GM18507 (cell line): Measurements from ENCODE around the gene HORMAD2.
"Not testable (repeated sequence)": the region's sequence is repeated elsewhere in the genome, so short reads cannot be mapped to it uniquely, and the experiment has no call there.

Source experiments
- DNase-seq: peaks from one replicate; pipeline ENCODE4 v3.0.0; 2011; ENCODE audit warnings: low read depth; ENCODE audit not compliant: insufficient read length; ENCODE audit errors: extremely low spot score
- FAIRE-seq: peaks from 2 replicates; lab custom pipeline; 2011; peaks lifted over from hg19 to GRCh38; lab: Jason Lieb, UNC

The HORMAD2 gene

GRCh38 chr22:30201945-30202344 lies 121.7 kb downstream of the HORMAD2 start:
- FAIRE-seq (no peak), DNase-seq (no peak)

- DNase-seq: no peak
- no peak for FAIRE-seq
Observed at GRCh38 chr22:30202531-30203006, 122.3 kb downstream of the HORMAD2 start.

- DNase-seq: no peak
- FAIRE-seq: no peak
Observed at GRCh38 chr22:30204015-30204741, 123.9 kb downstream of the HORMAD2 start.

- no peak for FAIRE-seq
Observed at GRCh38 chr22:30204742-30205111, 124.5 kb downstream of the HORMAD2 start.

GRCh38 chr22:30205281-30206115 lies 125.2 kb downstream of the HORMAD2 start:
- FAIRE-seq (no peak), DNase-seq (no peak)

More at GRCh38 chr22:30204742-30205111, 124.5 kb downstream of the HORMAD2 start:
- no peak for DNase-seq

GRCh38 chr22:30206944-30207343 lies 126.7 kb downstream of the HORMAD2 start:
- FAIRE-seq: no peak
- DNase-seq: no peak

- DNase-seq (no peak), FAIRE-seq (no peak)
Observed at GRCh38 chr22:30208631-30209603, 128.7 kb downstream of the HORMAD2 start.

GRCh38 chr22:30209642-30210041 lies 129.4 kb downstream of the HORMAD2 start:
- FAIRE-seq (no peak), DNase-seq (no peak)

- FAIRE-seq (no peak), DNase-seq (no peak)
Observed at GRCh38 chr22:30210235-30210909, 130.1 kb downstream of the HORMAD2 start.

- FAIRE-seq (no peak), DNase-seq (no peak)
Observed at GRCh38 chr22:30211124-30211820, 131.0 kb downstream of the HORMAD2 start.

GRCh38 chr22:30212363-30212995 lies 132.2 kb downstream of the HORMAD2 start:
- FAIRE-seq (no peak), DNase-seq (no peak)

GRCh38 chr22:30212996-30213441 lies 132.8 kb downstream of the HORMAD2 start:
- FAIRE-seq: no peak

GRCh38 chr22:30214703-30215407 lies 134.6 kb downstream of the HORMAD2 start:
- DNase-seq (no peak), FAIRE-seq (no peak)

More at GRCh38 chr22:30212996-30213441, 132.8 kb downstream of the HORMAD2 start:
- no peak for DNase-seq

- not testable (repeated sequence) for DNase-seq, FAIRE-seq
Observed at GRCh38 chr22:30216272-30216671, 136.0 kb downstream of the HORMAD2 start.

GRCh38 chr22:30216710-30217109 lies 136.4 kb downstream of the HORMAD2 start:
- DNase-seq (no peak), FAIRE-seq (no peak)

GRCh38 chr22:30217698-30218560 lies 137.7 kb downstream of the HORMAD2 start:
- FAIRE-seq (no peak), DNase-seq (no peak)
